Measurements from ENCODE around the gene PFKP. TPM values are rescaled to one million over a fixed set of nuclear protein-coding genes. Genes with fewer than 3 reads are reported as not detected.
"Not testable (repeated sequence)": the region's sequence is repeated elsewhere in the genome, so short reads cannot be mapped to it uniquely, and the experiment has no call there.

Gene PFKP
- total RNA-seq, 1 experiment from 2014 or later, result 91.3 TPM

DNA sequence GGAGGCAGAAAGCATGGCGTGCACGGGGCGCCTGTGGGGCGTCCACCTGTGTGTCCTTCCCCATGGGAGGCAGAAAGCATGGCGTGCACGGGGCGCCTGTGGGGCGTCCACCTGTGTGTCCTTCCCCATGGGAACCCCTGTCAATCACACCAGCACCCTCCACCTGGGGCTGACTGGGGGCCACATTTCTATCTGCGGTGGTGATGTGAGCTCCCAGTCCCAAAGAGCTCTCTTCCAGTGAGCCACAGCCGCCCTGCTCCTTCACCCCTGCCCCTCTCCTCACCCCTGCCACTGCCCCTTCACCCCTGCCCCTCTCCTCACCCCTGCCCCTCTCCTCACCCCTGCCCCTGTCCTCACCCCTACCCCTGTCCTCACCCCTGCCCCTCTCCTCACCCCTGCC is 39.0 kb downstream of the PFKP start:
- H2AFZ ChIP-seq (ENCODE audit: low read length); H3K27ac ChIP-seq (ENCODE audit: low read length); H3K9ac ChIP-seq (ENCODE audit: low read length); H3K9me3 ChIP-seq (ENCODE audit: low read length); H3K27me3 ChIP-seq (ENCODE audit: low read length); H3K4me3 ChIP-seq (ENCODE audit: low read length); H3K4me1 ChIP-seq (ENCODE audit: low read length); H3K9me2 ChIP-seq (replicated peaks; ENCODE audit: insufficient read depth, low read length); H3K4me2 ChIP-seq (ENCODE audit: low read depth, low read length, poor library complexity, severe bottlenecking): not testable (repeated sequence)
- peak; percentile 48 for DNase-seq
- Histone ChIP-seq H3K79me2 (ENCODE audit: low read length) (peaks cover 40% of the 10 kb centered on the region), H3K36me3 (ENCODE audit: insufficient read depth, low read length) (peaks cover 71% of the 10 kb centered on the region), H4K20me1 (ENCODE audit: insufficient read depth, low read depth, low read length) (peaks cover 32% of the 10 kb centered on the region)

- no peak overlapping the region for H3K4me2 ChIP-seq (ENCODE audit: low read depth, low read length, poor library complexity, severe bottlenecking)
- no peaks in the 10 kb centered on the region for H3K9me3 ChIP-seq (ENCODE audit: low read length)
- no peak overlapping the region for H3K9ac ChIP-seq (ENCODE audit: low read length)
- H3K79me2 ChIP-seq (ENCODE audit: low read length), result peaks cover 36% of the 10 kb centered on the region
- H3K27ac ChIP-seq (ENCODE audit: low read length), result no peak overlapping the region
- H3K27me3 ChIP-seq (ENCODE audit: low read length), result no peaks in the 10 kb centered on the region
- H3K4me3 ChIP-seq (ENCODE audit: low read length), result no peak overlapping the region
- no peaks in the 10 kb centered on the region for H3K9me2 ChIP-seq (replicated peaks; ENCODE audit: insufficient read depth, low read length)
- DNase-seq, result no peak
- no peak overlapping the region for H2AFZ ChIP-seq (ENCODE audit: low read length)
- peaks cover 75% of the 10 kb centered on the region for H3K36me3 ChIP-seq (ENCODE audit: insufficient read depth, low read length)
- H4K20me1 ChIP-seq (ENCODE audit: insufficient read depth, low read depth, low read length), result peaks cover 32% of the 10 kb centered on the region
- no peaks in the 10 kb centered on the region for H3K4me1 ChIP-seq (ENCODE audit: low read length)
Measured at GRCh38 chr10:3106928-3107425, 39.6 kb downstream of the PFKP start.

DNA sequence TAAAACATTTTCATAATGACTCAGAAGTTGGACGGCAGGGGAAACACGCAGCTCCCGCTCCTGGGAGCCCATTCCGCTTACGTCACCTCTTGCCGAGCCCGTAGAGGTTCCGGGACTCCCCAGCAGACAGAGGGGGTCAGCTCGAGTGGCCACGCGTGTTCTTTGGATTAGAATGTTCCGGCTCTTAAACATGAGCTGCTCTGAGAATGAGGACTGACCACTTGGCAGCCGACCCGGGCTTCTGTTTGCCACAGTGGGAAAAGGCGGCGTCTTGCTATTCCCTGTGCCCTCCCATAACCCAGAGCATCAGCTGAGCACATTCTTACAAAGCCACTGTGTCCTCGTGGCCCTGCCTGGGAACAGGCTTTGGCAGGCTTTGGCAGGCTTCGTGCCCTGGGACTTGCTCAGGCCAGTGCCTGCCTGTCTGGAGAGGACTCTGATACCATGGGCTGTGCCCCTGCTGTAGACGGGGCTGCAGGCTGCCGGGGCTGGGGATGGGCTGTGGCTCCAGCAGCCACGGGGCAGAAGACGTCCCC is 40.1 kb downstream of the PFKP start:
- no peaks in the 10 kb centered on the region for H3K27me3 ChIP-seq (ENCODE audit: low read length)
- H3K9me2 ChIP-seq (replicated peaks; ENCODE audit: insufficient read depth, low read length), result no peaks in the 10 kb centered on the region
- H3K27ac ChIP-seq (ENCODE audit: low read length), result no peak overlapping the region
- no peak for DNase-seq
- H3K4me2 ChIP-seq (ENCODE audit: low read depth, low read length, poor library complexity, severe bottlenecking), result no peak overlapping the region
- H3K4me3 ChIP-seq (ENCODE audit: low read length), result no peak overlapping the region
- H4K20me1 ChIP-seq (ENCODE audit: insufficient read depth, low read depth, low read length), result peaks cover 32% of the 10 kb centered on the region
- H3K79me2 ChIP-seq (ENCODE audit: low read length), result peaks cover 36% of the 10 kb centered on the region
- H2AFZ ChIP-seq (ENCODE audit: low read length), result no peak overlapping the region
- no peaks in the 10 kb centered on the region for H3K9me3 ChIP-seq (ENCODE audit: low read length)
- H3K36me3 ChIP-seq (ENCODE audit: insufficient read depth, low read length), result peaks cover 80% of the 10 kb centered on the region
- no peak overlapping the region for H3K9ac ChIP-seq (ENCODE audit: low read length)
- no peaks in the 10 kb centered on the region for H3K4me1 ChIP-seq (ENCODE audit: low read length)

GRCh38 chr10:3108033-3108432 is 40.7 kb downstream of the PFKP start:
- no peak overlapping the region for H3K4me3 ChIP-seq (ENCODE audit: low read length)
- no peak overlapping the region for H3K27ac ChIP-seq (ENCODE audit: low read length)
- H3K36me3 ChIP-seq (ENCODE audit: insufficient read depth, low read length), result peaks cover 79% of the 10 kb centered on the region
- no peak overlapping the region for H2AFZ ChIP-seq (ENCODE audit: low read length)
- no peaks in the 10 kb centered on the region for H3K4me1 ChIP-seq (ENCODE audit: low read length)
- H3K9me2 ChIP-seq (replicated peaks; ENCODE audit: insufficient read depth, low read length), result no peaks in the 10 kb centered on the region
- no peaks in the 10 kb centered on the region for H3K27me3 ChIP-seq (ENCODE audit: low read length)
- peaks cover 32% of the 10 kb centered on the region for H4K20me1 ChIP-seq (ENCODE audit: insufficient read depth, low read depth, low read length)
- no peak for DNase-seq
- peaks cover 31% of the 10 kb centered on the region for H3K79me2 ChIP-seq (ENCODE audit: low read length)
- H3K9ac ChIP-seq (ENCODE audit: low read length), result no peak overlapping the region
- H3K4me2 ChIP-seq (ENCODE audit: low read depth, low read length, poor library complexity, severe bottlenecking), result no peak overlapping the region
- H3K9me3 ChIP-seq (ENCODE audit: low read length), result no peaks in the 10 kb centered on the region

DNA sequence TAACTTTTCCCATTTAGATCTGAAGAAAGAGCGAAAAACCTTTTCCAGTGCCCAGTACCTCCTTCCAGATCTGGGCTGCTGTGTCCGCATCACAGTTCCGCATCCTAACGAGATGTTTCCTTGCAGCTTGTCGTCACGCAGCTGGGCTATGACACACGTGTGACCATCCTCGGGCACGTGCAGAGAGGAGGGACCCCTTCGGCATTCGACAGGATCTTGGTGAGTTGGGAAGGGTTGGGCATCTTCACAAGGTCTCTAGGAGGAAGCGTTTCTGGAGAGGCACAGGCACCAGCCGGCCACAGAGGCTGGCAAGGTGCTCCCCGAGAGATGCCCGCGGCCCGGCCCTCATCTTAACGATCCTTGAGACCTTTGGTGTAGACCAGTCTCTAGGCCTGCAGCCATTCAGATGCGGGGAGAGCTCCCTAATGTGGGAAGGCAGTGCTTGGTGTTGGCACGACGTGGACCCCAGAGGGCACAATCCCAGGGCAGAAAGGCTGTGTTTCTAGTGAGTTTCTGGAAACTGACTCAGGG is 41.3 kb downstream of the PFKP start:
- Histone ChIP-seq H3K27ac (ENCODE audit: low read length) (no peak overlapping the region), H3K4me3 (ENCODE audit: low read length) (no peak overlapping the region), H3K9ac (ENCODE audit: low read length) (no peak overlapping the region), H3K9me2 (replicated peaks; ENCODE audit: insufficient read depth, low read length) (no peaks in the 10 kb centered on the region), H4K20me1 (ENCODE audit: insufficient read depth, low read depth, low read length) (peaks cover 36% of the 10 kb centered on the region), H3K36me3 (ENCODE audit: insufficient read depth, low read length) (peaks cover 79% of the 10 kb centered on the region), H3K4me2 (ENCODE audit: low read depth, low read length, poor library complexity, severe bottlenecking) (no peak overlapping the region), H3K27me3 (ENCODE audit: low read length) (no peaks in the 10 kb centered on the region), H3K79me2 (ENCODE audit: low read length) (peaks cover 30% of the 10 kb centered on the region), H2AFZ (ENCODE audit: low read length) (no peak overlapping the region), H3K4me1 (ENCODE audit: low read length) (no peaks in the 10 kb centered on the region), H3K9me3 (ENCODE audit: low read length) (no peaks in the 10 kb centered on the region)
- DNase-seq, result no peak

GRCh38 chr10:3109196-3109595 is 41.8 kb downstream of the PFKP start:
- no peak overlapping the region for H3K9ac ChIP-seq (ENCODE audit: low read length)
- no peak overlapping the region for H3K4me3 ChIP-seq (ENCODE audit: low read length)
- H3K4me2 ChIP-seq (ENCODE audit: low read depth, low read length, poor library complexity, severe bottlenecking), result no peak overlapping the region
- no peaks in the 10 kb centered on the region for H3K4me1 ChIP-seq (ENCODE audit: low read length)
- no peaks in the 10 kb centered on the region for H3K9me3 ChIP-seq (ENCODE audit: low read length)
- no peaks in the 10 kb centered on the region for H3K27me3 ChIP-seq (ENCODE audit: low read length)
- H3K36me3 ChIP-seq (ENCODE audit: insufficient read depth, low read length), result peaks cover 76% of the 10 kb centered on the region
- no peak for DNase-seq
- no peak overlapping the region for H2AFZ ChIP-seq (ENCODE audit: low read length)
- peaks cover 36% of the 10 kb centered on the region for H4K20me1 ChIP-seq (ENCODE audit: insufficient read depth, low read depth, low read length)
- no peak overlapping the region for H3K27ac ChIP-seq (ENCODE audit: low read length)
- no peaks in the 10 kb centered on the region for H3K9me2 ChIP-seq (replicated peaks; ENCODE audit: insufficient read depth, low read length)
- peaks cover 28% of the 10 kb centered on the region for H3K79me2 ChIP-seq (ENCODE audit: low read length)

- H3K9me2 ChIP-seq (replicated peaks; ENCODE audit: insufficient read depth, low read length), result no peaks in the 10 kb centered on the region
- H3K4me2 ChIP-seq (ENCODE audit: low read depth, low read length, poor library complexity, severe bottlenecking), result no peak overlapping the region
- no peak for DNase-seq
- H3K36me3 ChIP-seq (ENCODE audit: insufficient read depth, low read length), result peaks cover 71% of the 10 kb centered on the region
- no peak overlapping the region for H2AFZ ChIP-seq (ENCODE audit: low read length)
- peaks cover 36% of the 10 kb centered on the region for H4K20me1 ChIP-seq (ENCODE audit: insufficient read depth, low read depth, low read length)
- no peak overlapping the region for H3K9ac ChIP-seq (ENCODE audit: low read length)
- no peaks in the 10 kb centered on the region for H3K9me3 ChIP-seq (ENCODE audit: low read length)
- H3K4me1 ChIP-seq (ENCODE audit: low read length), result no peaks in the 10 kb centered on the region
- no peak overlapping the region for H3K27ac ChIP-seq (ENCODE audit: low read length)
- no peaks in the 10 kb centered on the region for H3K27me3 ChIP-seq (ENCODE audit: low read length)
- peaks cover 23% of the 10 kb centered on the region for H3K79me2 ChIP-seq (ENCODE audit: low read length)
- no peak overlapping the region for H3K4me3 ChIP-seq (ENCODE audit: low read length)
Measured at GRCh38 chr10:3109633-3110032, 42.3 kb downstream of the PFKP start.

DNA sequence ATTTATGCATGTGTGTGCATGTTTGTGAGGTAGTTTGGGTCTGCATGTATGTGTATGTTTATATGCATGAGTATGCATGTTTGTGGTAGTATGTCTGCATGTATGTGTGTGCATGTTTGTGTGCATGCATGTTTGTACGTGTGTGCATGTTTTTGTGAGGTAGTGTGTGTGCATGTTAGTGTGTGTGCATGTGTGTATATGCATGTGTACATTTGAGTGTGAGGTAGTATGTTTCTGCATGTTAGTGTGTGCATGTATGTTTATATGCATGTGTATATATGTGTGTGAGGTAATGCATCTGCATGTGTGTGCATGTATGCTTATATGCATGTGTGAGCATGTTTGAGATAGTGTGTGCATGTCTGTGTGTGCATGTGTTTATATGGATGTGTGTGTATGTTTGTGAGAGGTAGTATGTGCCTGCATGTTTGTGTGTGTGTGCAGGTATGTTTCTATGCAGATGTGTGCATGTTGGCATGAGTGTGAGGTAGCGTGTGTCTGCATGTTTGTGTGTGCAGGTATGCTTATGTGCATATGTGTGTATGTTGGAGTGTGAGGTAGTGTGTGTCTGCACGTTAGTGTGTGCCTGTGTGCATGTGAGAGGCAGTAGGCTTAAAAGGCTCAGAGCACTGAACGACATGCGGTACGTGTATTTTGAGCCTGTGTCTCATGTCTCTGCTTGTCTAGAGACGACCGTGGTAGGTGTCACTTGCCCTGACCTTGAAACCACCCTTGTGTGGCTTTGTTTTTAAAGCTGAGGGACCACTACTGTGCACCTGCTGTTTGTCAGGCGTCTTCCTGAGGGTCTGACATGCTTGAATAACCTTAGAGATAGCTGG is 43.7 kb downstream of the PFKP start:
- Histone ChIP-seq H3K4me3 (ENCODE audit: low read length) (no peak overlapping the region), H3K9ac (ENCODE audit: low read length) (no peak overlapping the region), H3K36me3 (ENCODE audit: insufficient read depth, low read length) (peaks cover 61% of the 10 kb centered on the region), H2AFZ (ENCODE audit: low read length) (no peak overlapping the region), H3K27ac (ENCODE audit: low read length) (no peak overlapping the region), H3K79me2 (ENCODE audit: low read length) (peaks cover 18% of the 10 kb centered on the region), H3K4me2 (ENCODE audit: low read depth, low read length, poor library complexity, severe bottlenecking) (no peak overlapping the region), H3K9me3 (ENCODE audit: low read length) (no peaks in the 10 kb centered on the region), H3K4me1 (ENCODE audit: low read length) (no peaks in the 10 kb centered on the region), H3K27me3 (ENCODE audit: low read length) (no peaks in the 10 kb centered on the region), H3K9me2 (replicated peaks; ENCODE audit: insufficient read depth, low read length) (no peaks in the 10 kb centered on the region), H4K20me1 (ENCODE audit: insufficient read depth, low read depth, low read length) (peaks cover 28% of the 10 kb centered on the region)
- DNase-seq, result no peak

Data from Karpas-422 (cell line).